A673 (cell line): Measurements from ENCODE around the gene AIFM2. TPM values are rescaled to one million over a fixed set of nuclear protein-coding genes. Genes with fewer than 3 reads are reported as not detected.
A peak's percentile ranks its signal among the peaks of the same experiment; 100 is the strongest.

Source experiments
- BruUV-seq: library from RNA; stranded (reverse); fragments of 400-500 nt; replicated peaks from 2 replicates; lab custom pipeline; 2021; lab: Mats Ljungman, UMichigan
- CTCF ChIA-PET: fragments of 300-600 bp; sonication (Branson Sonifier 250); formaldehyde crosslinking; loops from one replicate; lab custom pipeline; 2022; ENCODE audit warnings: antibody characterized with exemption; lab: Charles Lee
- POLR2A ChIA-PET: fragments of 300-600 bp; sonication (Branson Sonifier 250); formaldehyde crosslinking; loops from one replicate; lab custom pipeline; 2022; ENCODE audit warnings: antibody characterized with exemption; ENCODE audit not compliant: low non-redundant PET; lab: Charles Lee
- DNase-seq: peaks from one replicate; pipeline ENCODE4 v3.0.0-alpha.2; 2015; ENCODE audit warnings: low spot score
- H3K27ac ChIP-seq: fragments of 200-600 bp; sonication (generic); 2 replicates; pipeline ENCODE4 v1.5.1; 2016; ENCODE audit warnings: mixed run types, low read depth, mild to moderate bottlenecking, mixed read lengths, antibody characterized with exemption, low read length; ENCODE audit not compliant: poor library complexity, severe bottlenecking
- H3K27me3 ChIP-seq: fragments of 200-600 bp; sonication (generic); replicated peaks from 2 replicates; pipeline ENCODE4 v1.6.1; 2017; ENCODE audit warnings: mixed run types, low read depth, mild to moderate bottlenecking, mixed read lengths, antibody characterized with exemption, low read length; ENCODE audit not compliant: insufficient read depth, poor library complexity
- H3K36me3 ChIP-seq: fragments of 200-600 bp; sonication (generic); 2 replicates; pipeline ENCODE4 v1.6.1; 2016; ENCODE audit warnings: mixed run types, mild to moderate bottlenecking, mixed read lengths, antibody characterized with exemption, low read length; ENCODE audit not compliant: insufficient read depth, poor library complexity, severe bottlenecking
- H3K4me1 ChIP-seq: fragments of 200-600 bp; sonication (generic); 2 replicates; pipeline ENCODE4 v1.6.1; 2017; ENCODE audit warnings: mixed run types, mild to moderate bottlenecking, mixed read lengths, antibody characterized with exemption, low read length; ENCODE audit not compliant: insufficient read depth, poor library complexity, severe bottlenecking
- H3K4me3 ChIP-seq: fragments of 200-600 bp; sonication (generic); 2 replicates; pipeline ENCODE4 v1.5.1; 2016; ENCODE audit warnings: low read depth, mixed run types, mild to moderate bottlenecking, mixed read lengths, low read length; ENCODE audit not compliant: poor library complexity, severe bottlenecking
- H3K9me3 ChIP-seq: fragments of 200-600 bp; sonication (generic); 2 replicates; pipeline ENCODE4 v1.6.1; 2016; ENCODE audit warnings: mixed run types, low read depth, mild to moderate bottlenecking, mixed read lengths, antibody characterized with exemption, low read length; ENCODE audit not compliant: poor library complexity, severe bottlenecking
- EZH2 ChIP-seq: fragments of 200-600 bp; sonication (generic); IDR thresholded peaks from 2 replicates; pipeline ENCODE4 v1.6.1; 2017; ENCODE audit warnings: borderline replicate concordance, low read depth, mild to moderate bottlenecking, mixed read lengths, antibody characterized with exemption, low read length; ENCODE audit not compliant: poor library complexity, severe bottlenecking
- intact Hi-C: fragments of 100-400 bp; cut with micrococcal nuclease; formaldehyde crosslinking; loops from one replicate; pipeline ENCODE4 v1.10.0; 2022; ENCODE audit not compliant: unreplicated experiment
- total RNA-seq: library from RNA; stranded (reverse); gene quantifications from 2 replicates; pipeline ENCODE4 v1.2.3, GENCODE V29; 2021
- TF ChIP-seq, protein P1 (sequence below): fragments of 300-800, 200-600 bp; sonication (generic); conservative IDR thresholded peaks from 2 replicates; pipeline ENCODE4 v1.5.1; 2017; ENCODE audit warnings: low read depth, mild to moderate bottlenecking, antibody characterized with exemption, low read length, moderate library complexity, mixed read lengths

Gene AIFM2
- total RNA-seq, 1 experiment from 2014 or later: 4.3 TPM

GRCh38 chr10:70147259-70147625 lies 14.6 kb upstream of the AIFM2 start:
- H3K4me1 ChIP-seq: peaks cover 24% of the 10 kb centered on the region
- no peak for DNase-seq
- POLR2A ChIA-PET: interaction anchor here (0.7 to 0.9 kb wide), 2 partner anchors 21 to 33 kb away, joined by 3 to 4 read pairs; no protein-coding TSS in a partner anchor
- H3K4me3 ChIP-seq: peak overlapping the region; percentile 75
- intact Hi-C loops: loop anchor here (2.0 to 5.0 kb wide), 5 partner anchors 95 to 235 kb away; partner anchors contain the start of genes LRRC20 and MACROH2A2
- H3K9me3 ChIP-seq: no peaks in the 10 kb centered on the region
- no peak for TF ChIP-seq EZH2
- TF ChIP-seq, protein P1, sequence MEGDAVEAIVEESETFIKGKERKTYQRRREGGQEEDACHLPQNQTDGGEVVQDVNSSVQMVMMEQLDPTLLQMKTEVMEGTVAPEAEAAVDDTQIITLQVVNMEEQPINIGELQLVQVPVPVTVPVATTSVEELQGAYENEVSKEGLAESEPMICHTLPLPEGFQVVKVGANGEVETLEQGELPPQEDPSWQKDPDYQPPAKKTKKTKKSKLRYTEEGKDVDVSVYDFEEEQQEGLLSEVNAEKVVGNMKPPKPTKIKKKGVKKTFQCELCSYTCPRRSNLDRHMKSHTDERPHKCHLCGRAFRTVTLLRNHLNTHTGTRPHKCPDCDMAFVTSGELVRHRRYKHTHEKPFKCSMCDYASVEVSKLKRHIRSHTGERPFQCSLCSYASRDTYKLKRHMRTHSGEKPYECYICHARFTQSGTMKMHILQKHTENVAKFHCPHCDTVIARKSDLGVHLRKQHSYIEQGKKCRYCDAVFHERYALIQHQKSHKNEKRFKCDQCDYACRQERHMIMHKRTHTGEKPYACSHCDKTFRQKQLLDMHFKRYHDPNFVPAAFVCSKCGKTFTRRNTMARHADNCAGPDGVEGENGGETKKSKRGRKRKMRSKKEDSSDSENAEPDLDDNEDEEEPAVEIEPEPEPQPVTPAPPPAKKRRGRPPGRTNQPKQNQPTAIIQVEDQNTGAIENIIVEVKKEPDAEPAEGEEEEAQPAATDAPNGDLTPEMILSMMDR: no peak
- no peaks in the 10 kb centered on the region for H3K27me3 ChIP-seq
- peaks cover 24% of the 10 kb centered on the region for H3K36me3 ChIP-seq
- CTCF ChIA-PET: interaction anchor here (0.5 to 2.4 kb wide), 5 partner anchors 32 to 217 kb away, joined by 3 to 13 read pairs (median 4); no protein-coding TSS in a partner anchor
- peak overlapping the region; percentile 97 for H3K27ac ChIP-seq
- BruUV-seq: no TSS peak

GRCh38 chr10:70146489-70147258 lies 14.0 kb upstream of the AIFM2 start, which contains the start of gene TYSND1:
Gene TYSND1, minus strand, starts transcription at chr10:70146700. Its CDS starts 114 bp downstream, at chr10:70146586.
- Histone ChIP-seq H3K4me3 (peak within 1 kb of the TSS; percentile 75), H3K27me3 (no peaks in the 10 kb centered on the region), H3K36me3 (peaks cover 21% of the 10 kb centered on the region), H3K4me1 (peaks cover 24% of the 10 kb centered on the region), H3K27ac (peak within 1 kb of the TSS; percentile 97), H3K9me3 (no peaks in the 10 kb centered on the region)
- TSS peak; percentile 96 for BruUV-seq
- intact Hi-C loops: loop anchor here (2.0 to 5.0 kb wide), 5 partner anchors 94 to 236 kb away; partner anchors contain the start of genes LRRC20 and MACROH2A2
- CTCF ChIA-PET: interaction anchor here (0.5 to 2.4 kb wide), 15 partner anchors 10 to 630 kb away, joined by 3 to 14 read pairs (median 4); partner anchors contain the start of gene SAR1A
- peak; percentile 100 for DNase-seq
- POLR2A ChIA-PET: interaction anchor here (0.6 to 1.2 kb wide), 7 partner anchors 10 to 1439 kb away, joined by 3 to 5 read pairs (median 4); no protein-coding TSS in a partner anchor
- no peak for TF ChIP-seq EZH2
- TF ChIP-seq, protein P1: peak; percentile 83

DNA sequence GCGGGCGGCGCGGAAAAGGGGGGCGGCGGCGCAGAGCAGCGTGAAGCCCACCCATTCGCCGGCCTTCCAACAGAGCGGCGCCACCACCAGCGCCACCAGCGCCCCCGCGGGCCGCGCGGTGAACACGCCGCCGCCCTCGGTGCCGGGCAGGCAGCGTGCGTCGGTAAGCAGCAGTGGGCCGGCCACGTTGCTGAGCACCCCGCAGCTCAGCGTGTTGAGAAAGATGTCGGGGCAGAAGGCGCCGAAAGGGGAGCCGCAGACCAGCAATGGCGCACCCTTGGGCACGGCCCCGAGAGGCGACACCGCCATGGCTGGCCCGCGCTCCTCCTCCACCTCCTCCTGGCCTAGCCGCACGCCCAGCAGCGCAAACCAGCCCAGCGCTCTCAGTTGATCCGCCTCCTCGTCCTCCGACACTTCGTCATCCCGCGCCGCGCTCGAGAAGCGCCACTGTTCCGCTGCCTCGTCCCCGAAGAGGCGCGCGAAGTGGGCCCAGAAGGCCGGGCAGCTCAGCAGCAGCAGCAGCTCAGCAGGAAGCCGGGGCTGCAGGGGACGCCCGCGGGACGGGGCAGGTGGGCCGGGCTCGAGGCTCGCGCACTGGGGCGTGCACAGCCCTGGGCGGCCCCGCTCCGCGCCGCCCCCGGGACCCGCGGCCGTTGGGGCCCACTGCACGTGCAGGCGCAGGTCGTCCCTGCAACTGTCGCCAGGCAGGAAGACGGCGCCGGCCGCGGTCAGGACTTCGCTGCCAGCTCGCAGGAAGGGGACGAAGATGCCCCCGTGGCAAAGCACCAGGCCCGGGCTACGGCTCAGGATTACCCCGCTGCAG lies 13.3 kb upstream of the AIFM2 start:
- TF ChIP-seq, protein P1: peak; percentile 54
- no peak for TF ChIP-seq EZH2
- Histone ChIP-seq H3K27ac (peak overlapping the region; percentile 97), H3K36me3 (peaks cover 13% of the 10 kb centered on the region), H3K4me3 (peak overlapping the region; percentile 75), H3K27me3 (no peaks in the 10 kb centered on the region), H3K4me1 (peaks cover 24% of the 10 kb centered on the region), H3K9me3 (no peaks in the 10 kb centered on the region)
- ChIA-PET CTCF (interaction anchor here (0.5 to 2.4 kb wide), 14 partner anchors 11 to 629 kb away, joined by 3 to 14 read pairs (median 4); partner anchors contain the start of gene SAR1A), POLR2A (interaction anchor here (0.6 to 1.2 kb wide), 6 partner anchors 10 to 1438 kb away, joined by 3 to 5 read pairs (median 4); no protein-coding TSS in a partner anchor)
- BruUV-seq: no TSS peak
- DNase-seq: peak; percentile 88
- intact Hi-C loops: loop anchor here (2.0 to 5.0 kb wide), 5 partner anchors 94 to 236 kb away; partner anchors contain the start of genes LRRC20 and MACROH2A2
